ENCODE data around the gene DIS3. TPM values are rescaled to one million over a fixed set of nuclear protein-coding genes. Genes with fewer than 3 reads are reported as not detected.
A peak's percentile ranks its signal among the peaks of the same experiment; 100 is the strongest.

DIS3 gene
- total and polyA plus RNA-seq, 2 of the 13 experiments (the other 11 are each of a cell fraction or from before 2014, with no cell fraction given): 13.2 to 35.0 TPM

DNA sequence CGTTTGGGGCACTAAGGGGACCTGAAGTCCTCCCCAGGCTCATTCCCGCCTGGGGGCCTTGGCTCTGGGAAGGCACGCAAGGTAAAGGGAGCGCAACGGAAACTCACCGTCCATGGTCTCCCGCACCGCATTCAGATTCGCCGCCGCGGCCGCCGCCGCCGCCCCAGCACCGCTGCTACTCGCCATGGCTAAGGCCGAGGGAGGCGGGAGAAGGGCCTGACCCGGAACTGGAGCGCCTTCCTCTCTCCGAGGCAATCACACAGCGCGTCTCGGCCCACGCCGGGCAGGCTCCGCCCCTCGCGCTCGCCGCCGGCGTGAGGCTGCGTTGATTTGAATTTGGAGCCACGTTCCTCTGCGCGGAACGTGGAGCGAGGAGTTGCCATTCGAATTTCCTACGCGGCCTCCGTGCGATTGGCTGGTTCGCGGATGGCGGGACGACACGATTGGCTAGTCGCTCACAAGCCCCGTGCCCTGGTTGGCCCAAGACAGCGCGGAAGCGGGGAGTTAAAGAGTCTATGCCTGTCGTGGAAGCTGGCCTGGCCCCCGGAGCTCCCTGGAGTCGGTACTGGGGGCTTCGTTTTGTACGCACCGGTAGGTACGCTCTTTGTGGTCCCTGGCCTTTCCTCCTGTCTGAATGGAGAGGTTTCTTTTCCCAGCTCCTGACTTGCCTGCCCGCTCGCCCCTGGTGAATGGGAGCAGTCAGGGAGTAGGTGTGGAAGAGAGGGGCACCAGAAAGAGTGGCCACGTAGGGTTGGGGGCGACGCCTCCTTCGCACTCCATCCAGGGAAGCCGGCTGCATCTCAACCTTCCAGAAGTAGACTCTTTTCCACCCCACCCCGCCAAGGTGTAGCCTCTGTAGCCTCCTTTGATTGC lies 54.0 kb downstream of the DIS3 start, which contains the start of the genes BORA and MZT1 (continued):
- TF ChIP-seq, protein P1, sequence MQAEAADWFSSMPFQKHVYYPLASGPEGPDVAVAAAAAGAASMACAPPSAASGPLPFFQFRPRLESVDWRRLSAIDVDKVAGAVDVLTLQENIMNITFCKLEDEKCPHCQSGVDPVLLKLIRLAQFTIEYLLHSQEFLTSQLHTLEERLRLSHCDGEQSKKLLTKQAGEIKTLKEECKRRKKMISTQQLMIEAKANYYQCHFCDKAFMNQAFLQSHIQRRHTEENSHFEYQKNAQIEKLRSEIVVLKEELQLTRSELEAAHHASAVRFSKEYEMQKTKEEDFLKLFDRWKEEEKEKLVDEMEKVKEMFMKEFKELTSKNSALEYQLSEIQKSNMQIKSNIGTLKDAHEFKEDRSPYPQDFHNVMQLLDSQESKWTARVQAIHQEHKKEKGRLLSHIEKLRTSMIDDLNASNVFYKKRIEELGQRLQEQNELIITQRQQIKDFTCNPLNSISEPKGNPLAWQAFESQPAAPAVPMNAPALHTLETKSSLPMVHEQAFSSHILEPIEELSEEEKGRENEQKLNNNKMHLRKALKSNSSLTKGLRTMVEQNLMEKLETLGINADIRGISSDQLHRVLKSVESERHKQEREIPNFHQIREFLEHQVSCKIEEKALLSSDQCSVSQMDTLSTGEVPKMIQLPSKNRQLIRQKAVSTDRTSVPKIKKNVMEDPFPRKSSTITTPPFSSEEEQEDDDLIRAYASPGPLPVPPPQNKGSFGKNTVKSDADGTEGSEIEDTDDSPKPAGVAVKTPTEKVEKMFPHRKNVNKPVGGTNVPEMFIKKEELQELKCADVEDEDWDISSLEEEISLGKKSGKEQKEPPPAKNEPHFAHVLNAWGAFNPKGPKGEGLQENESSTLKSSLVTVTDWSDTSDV (CRISPR knock-in tag; IDR thresholded peaks at IDR 0.05): no peak
- no peak for TF ChIP-seq ZNF720 (CRISPR knock-in tag; IDR thresholded peaks at IDR 0.05)
- TF ChIP-seq, protein P2, sequence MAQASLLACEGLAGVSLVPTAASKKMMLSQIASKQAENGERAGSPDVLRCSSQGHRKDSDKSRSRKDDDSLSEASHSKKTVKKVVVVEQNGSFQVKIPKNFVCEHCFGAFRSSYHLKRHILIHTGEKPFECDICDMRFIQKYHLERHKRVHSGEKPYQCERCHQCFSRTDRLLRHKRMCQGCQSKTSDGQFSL (CRISPR knock-in tag; IDR thresholded peaks at IDR 0.05): no peak
- TF ChIP-seq ZFP62 (CRISPR knock-in tag; IDR thresholded peaks at IDR 0.05): no peak
- TF ChIP-seq ZNF746 (CRISPR knock-in tag; IDR thresholded peaks at IDR 0.05): 0 out of 2 replicates have a peak, but pooled peaks have one; percentile 30
- TF ChIP-seq HNF4A (CRISPR knock-in tag; IDR thresholded peaks at IDR 0.05): no peak; the same call in 1 of the 2 replicates
- TF ChIP-seq ETV5 (CRISPR knock-in tag; IDR thresholded peaks at IDR 0.05; ENCODE audit: borderline replicate concordance): peak; percentile 59; the same call in 1 of the 2 replicates
- TF ChIP-seq, protein P3, sequence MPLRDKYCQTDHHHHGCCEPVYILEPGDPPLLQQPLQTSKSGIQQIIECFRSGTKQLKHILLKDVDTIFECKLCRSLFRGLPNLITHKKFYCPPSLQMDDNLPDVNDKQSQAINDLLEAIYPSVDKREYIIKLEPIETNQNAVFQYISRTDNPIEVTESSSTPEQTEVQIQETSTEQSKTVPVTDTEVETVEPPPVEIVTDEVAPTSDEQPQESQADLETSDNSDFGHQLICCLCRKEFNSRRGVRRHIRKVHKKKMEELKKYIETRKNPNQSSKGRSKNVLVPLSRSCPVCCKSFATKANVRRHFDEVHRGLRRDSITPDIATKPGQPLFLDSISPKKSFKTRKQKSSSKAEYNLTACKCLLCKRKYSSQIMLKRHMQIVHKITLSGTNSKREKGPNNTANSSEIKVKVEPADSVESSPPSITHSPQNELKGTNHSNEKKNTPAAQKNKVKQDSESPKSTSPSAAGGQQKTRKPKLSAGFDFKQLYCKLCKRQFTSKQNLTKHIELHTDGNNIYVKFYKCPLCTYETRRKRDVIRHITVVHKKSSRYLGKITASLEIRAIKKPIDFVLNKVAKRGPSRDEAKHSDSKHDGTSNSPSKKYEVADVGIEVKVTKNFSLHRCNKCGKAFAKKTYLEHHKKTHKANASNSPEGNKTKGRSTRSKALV (CRISPR knock-in tag; IDR thresholded peaks at IDR 0.05): peak; percentile 89
- TF ChIP-seq NBN (conservative IDR thresholded peaks at IDR 0.05): no peak
- no peak for TF ChIP-seq TOE1 (CRISPR knock-in tag; IDR thresholded peaks at IDR 0.05)
- TF ChIP-seq, protein P4, sequence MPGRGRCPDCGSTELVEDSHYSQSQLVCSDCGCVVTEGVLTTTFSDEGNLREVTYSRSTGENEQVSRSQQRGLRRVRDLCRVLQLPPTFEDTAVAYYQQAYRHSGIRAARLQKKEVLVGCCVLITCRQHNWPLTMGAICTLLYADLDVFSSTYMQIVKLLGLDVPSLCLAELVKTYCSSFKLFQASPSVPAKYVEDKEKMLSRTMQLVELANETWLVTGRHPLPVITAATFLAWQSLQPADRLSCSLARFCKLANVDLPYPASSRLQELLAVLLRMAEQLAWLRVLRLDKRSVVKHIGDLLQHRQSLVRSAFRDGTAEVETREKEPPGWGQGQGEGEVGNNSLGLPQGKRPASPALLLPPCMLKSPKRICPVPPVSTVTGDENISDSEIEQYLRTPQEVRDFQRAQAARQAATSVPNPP (CRISPR knock-in tag; IDR thresholded peaks at IDR 0.05): peak; percentile 99
- 0 out of 2 replicates have a peak, but pooled peaks have one; percentile 19 for TF ChIP-seq HDAC2 (CRISPR knock-in tag; IDR thresholded peaks at IDR 0.05)
- TF ChIP-seq, protein P5, sequence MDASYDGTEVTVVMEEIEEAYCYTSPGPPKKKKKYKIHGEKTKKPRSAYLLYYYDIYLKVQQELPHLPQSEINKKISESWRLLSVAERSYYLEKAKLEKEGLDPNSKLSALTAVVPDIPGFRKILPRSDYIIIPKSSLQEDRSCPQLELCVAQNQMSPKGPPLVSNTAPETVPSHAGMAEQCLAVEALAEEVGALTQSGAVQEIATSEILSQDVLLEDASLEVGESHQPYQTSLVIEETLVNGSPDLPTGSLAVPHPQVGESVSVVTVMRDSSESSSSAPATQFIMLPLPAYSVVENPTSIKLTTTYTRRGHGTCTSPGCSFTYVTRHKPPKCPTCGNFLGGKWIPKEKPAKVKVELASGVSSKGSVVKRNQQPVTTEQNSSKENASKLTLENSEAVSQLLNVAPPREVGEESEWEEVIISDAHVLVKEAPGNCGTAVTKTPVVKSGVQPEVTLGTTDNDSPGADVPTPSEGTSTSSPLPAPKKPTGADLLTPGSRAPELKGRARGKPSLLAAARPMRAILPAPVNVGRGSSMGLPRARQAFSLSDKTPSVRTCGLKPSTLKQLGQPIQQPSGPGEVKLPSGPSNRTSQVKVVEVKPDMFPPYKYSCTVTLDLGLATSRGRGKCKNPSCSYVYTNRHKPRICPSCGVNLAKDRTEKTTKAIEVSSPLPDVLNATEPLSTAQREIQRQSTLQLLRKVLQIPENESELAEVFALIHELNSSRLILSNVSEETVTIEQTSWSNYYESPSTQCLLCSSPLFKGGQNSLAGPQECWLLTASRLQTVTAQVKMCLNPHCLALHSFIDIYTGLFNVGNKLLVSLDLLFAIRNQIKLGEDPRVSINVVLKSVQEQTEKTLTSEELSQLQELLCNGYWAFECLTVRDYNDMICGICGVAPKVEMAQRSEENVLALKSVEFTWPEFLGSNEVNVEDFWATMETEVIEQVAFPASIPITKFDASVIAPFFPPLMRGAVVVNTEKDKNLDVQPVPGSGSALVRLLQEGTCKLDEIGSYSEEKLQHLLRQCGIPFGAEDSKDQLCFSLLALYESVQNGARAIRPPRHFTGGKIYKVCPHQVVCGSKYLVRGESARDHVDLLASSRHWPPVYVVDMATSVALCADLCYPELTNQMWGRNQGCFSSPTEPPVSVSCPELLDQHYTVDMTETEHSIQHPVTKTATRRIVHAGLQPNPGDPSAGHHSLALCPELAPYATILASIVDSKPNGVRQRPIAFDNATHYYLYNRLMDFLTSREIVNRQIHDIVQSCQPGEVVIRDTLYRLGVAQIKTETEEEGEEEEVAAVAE (CRISPR knock-in tag; IDR thresholded peaks at IDR 0.05; ENCODE audit: borderline replicate concordance): peak; percentile 87
- peak; percentile 88 for TF ChIP-seq PHF8 (CRISPR knock-in tag; IDR thresholded peaks at IDR 0.05)
- peak; percentile 91 for TF ChIP-seq YEATS2 (CRISPR knock-in tag; IDR thresholded peaks at IDR 0.05; ENCODE audit: borderline replicate concordance)
- no peak for TF ChIP-seq ZNF432 (CRISPR knock-in tag; IDR thresholded peaks at IDR 0.05; ENCODE audit: borderline replicate concordance)
- TF ChIP-seq ZNF713 (CRISPR knock-in tag; IDR thresholded peaks at IDR 0.05): no peak

Measured in HepG2 (cell line).